CD14-positive monocyte (primary cell): ENCODE data around the gene SMPD3. TPM values are rescaled to one million over a fixed set of nuclear protein-coding genes. Genes with fewer than 3 reads are reported as not detected.

Experiments used
- DNase-seq, 3 donors: peaks; one replicate each; pipeline ENCODE4 v3.0.0-alpha.2; 2011 to 2022
- H2AFZ ChIP-seq: 2 replicates; pipeline ENCODE4 v1.6.0; 2012; ENCODE audit warnings: mild to moderate bottlenecking, low read depth, low read length, inconsistent platforms; ENCODE audit not compliant: insufficient read depth, poor library complexity, severe bottlenecking
- H3K27ac ChIP-seq, 2 donors: 1 replicate in 1 of 2; 2 replicates in 1 of 2; pipeline ENCODE4 v1.5.1; 2012 to 2013; ENCODE audit warnings: low read length in 2 of 2, control low read depth in 1 of 2, inconsistent platforms in 1 of 2, low read depth in 1 of 2, mild to moderate bottlenecking in 1 of 2
- H3K27me3 ChIP-seq, 2 donors: one replicate each; pipeline versions ENCODE4 v1.6.0 to v1.6.1; 2011 to 2013; ENCODE audit warnings: low read length in 2 of 2; ENCODE audit not compliant: control insufficient read depth in 2 of 2, insufficient read depth in 2 of 2
- H3K36me3 ChIP-seq, 2 donors: replicated peaks in 1 of 2; 1 replicate in 1 of 2; 2 replicates in 1 of 2; pipeline versions ENCODE4 v1.5.1 to v1.6.1; 2012 to 2013; ENCODE audit warnings: low read length in 2 of 2, control low read depth in 1 of 2, inconsistent platforms in 1 of 2, mild to moderate bottlenecking in 1 of 2; ENCODE audit not compliant: insufficient read depth in 2 of 2, control insufficient read depth in 1 of 2
- H3K4me1 ChIP-seq, 2 donors: 1 replicate in 1 of 2; 2 replicates in 1 of 2; pipeline versions ENCODE4 v1.5.1 to v1.6.1; 2012 to 2013; ENCODE audit warnings: low read length in 2 of 2, control low read depth in 1 of 2, inconsistent platforms in 1 of 2, mild to moderate bottlenecking in 1 of 2, moderate library complexity in 1 of 2; ENCODE audit not compliant: insufficient read depth in 2 of 2, control insufficient read depth in 1 of 2
- H3K4me2 ChIP-seq: replicated peaks from 2 replicates; pipeline ENCODE3; 2012; ENCODE audit warnings: low read length, moderate library complexity, mild to moderate bottlenecking; ENCODE audit not compliant: poor library complexity, severe bottlenecking; ENCODE audit errors: extremely low read depth
- H3K4me3 ChIP-seq, 3 experiments: fragments of 200-600 bp in 1 of 3; sonication (generic) in 1 of 3; replicated peaks in 1 of 3; 1 replicate in 2 of 3; 2 replicates in 1 of 3; pipeline ENCODE4 v1.5.1; 2011 to 2013; ENCODE audit warnings: low read length in 3 of 3, mild to moderate bottlenecking in 3 of 3, control low read depth in 2 of 3, low read depth in 2 of 3, inconsistent platforms in 1 of 3, moderate library complexity in 1 of 3
- H3K79me2 ChIP-seq: 2 replicates; pipeline ENCODE4 v1.6.0; 2012; ENCODE audit warnings: mild to moderate bottlenecking, control low read depth, inconsistent platforms, low read length, moderate library complexity; ENCODE audit not compliant: insufficient read depth
- H3K9ac ChIP-seq: 2 replicates; pipeline ENCODE4 v1.6.0; 2017; ENCODE audit warnings: low read length, mild to moderate bottlenecking; ENCODE audit not compliant: insufficient read depth, poor library complexity, severe bottlenecking
- H3K9me3 ChIP-seq, 2 donors: replicated peaks in 1 of 2; 1 replicate in 1 of 2; 2 replicates in 1 of 2; pipeline versions ENCODE4 v1.5.1 to v1.6.1; 2012 to 2013; ENCODE audit warnings: low read length in 2 of 2, control low read depth in 1 of 2; ENCODE audit not compliant: control insufficient read depth in 1 of 2, insufficient read depth in 1 of 2
- H4K20me1 ChIP-seq: 2 replicates; pipeline ENCODE4 v1.6.0; 2012; ENCODE audit warnings: mild to moderate bottlenecking, low read length, control low read depth, moderate library complexity; ENCODE audit not compliant: insufficient read depth
- H3K27ac Mint-ChIP-seq, 7 donors: one replicate each; pipeline ENCODE4 v1.8.0; 2020; ENCODE audit warnings: mild to moderate bottlenecking in 7 of 7, mixed read lengths in 7 of 7, moderate library complexity in 6 of 7, inconsistent platforms in 2 of 7
- H3K27me3 Mint-ChIP-seq, 3 donors: one replicate each; pipeline ENCODE4 v1.8.0; 2021 to 2022; ENCODE audit warnings: low read depth in 3 of 3, mild to moderate bottlenecking in 3 of 3, mixed read lengths in 3 of 3, moderate library complexity in 3 of 3, inconsistent platforms in 1 of 3
- H3K36me3 Mint-ChIP-seq, 2 donors: one replicate each; pipeline ENCODE4 v1.8.0; 2020; ENCODE audit warnings: mixed read lengths in 2 of 2, inconsistent platforms in 1 of 2, mild to moderate bottlenecking in 1 of 2
- H3K4me1 Mint-ChIP-seq: one replicate; pipeline ENCODE4 v1.8.0; 2020; ENCODE audit warnings: mild to moderate bottlenecking, mixed read lengths
- H3K4me3 Mint-ChIP-seq, 2 donors: one replicate each; pipeline ENCODE4 v1.8.0; 2020; ENCODE audit warnings: mild to moderate bottlenecking in 2 of 2, mixed read lengths in 2 of 2, moderate library complexity in 1 of 2
- H3K9me3 Mint-ChIP-seq, 7 donors: one replicate each; pipeline ENCODE4 v1.8.0; 2020 to 2022; ENCODE audit warnings: mixed read lengths in 7 of 7, mild to moderate bottlenecking in 6 of 7, moderate library complexity in 6 of 7, inconsistent platforms in 2 of 7
- WGBS: methylation state at CpG from one replicate; pipeline ENCODE4 v1.1.5; 2013; ENCODE audit warnings: missing lambda C conversion rate; ENCODE audit not compliant: insufficient coverage; 5-methylcytosine and 5-hydroxymethylcytosine counted together
- intact Hi-C, 2 donors: fragments of 100-400 bp; cut with micrococcal nuclease; formaldehyde crosslinking; loops; one replicate each; pipeline versions ENCODE4 v1.15.0 to v1.15.1; 2023
- polyA plus RNA-seq, 3 donors: library from polyadenylated mRNA; depleted of rRNA in 1 of 3; unstranded in 2 of 3; stranded (reverse) in 1 of 3; fragments of 300-500 nt in 2 of 3; fragments of >200 nt in 1 of 3; fragmentation: Illumina TruSeq in 2 of 3; gene quantifications; 1 replicate in 2 of 3; 2 replicates in 1 of 3; pipeline ENCODE4 v1.2.3, GENCODE V29; 2012 to 2021
- TF ChIP-seq, protein P1 (sequence below): fragments of 200-600 bp; IDR thresholded peaks from one replicate; pipeline ENCODE4 v1.8.0; 2022; ENCODE audit warnings: antibody characterized with exemption, mild to moderate bottlenecking

Gene SMPD3
- polyA plus RNA-seq, 3 donors: 0.40 to 1.1 (median 0.51) TPM

DNA sequence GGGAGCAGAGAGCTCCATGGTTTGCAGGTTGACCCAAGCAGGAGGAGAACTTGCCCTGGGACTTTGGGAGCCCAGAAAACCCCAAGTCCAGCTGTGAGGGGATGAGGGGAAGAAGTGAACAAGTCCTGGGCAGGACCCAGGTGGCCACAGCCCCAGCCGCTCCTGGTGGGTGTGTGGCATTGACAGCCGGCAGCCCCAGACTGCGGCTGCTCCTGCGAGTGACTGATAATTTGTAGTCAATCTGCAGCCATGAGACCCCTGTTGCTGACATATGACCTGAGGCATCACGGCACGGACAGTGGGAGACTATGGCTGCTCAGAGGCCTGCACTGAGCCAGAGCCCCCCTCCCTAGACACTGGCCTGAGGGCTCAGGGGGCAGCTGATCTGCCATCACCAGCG, 71.1 kb downstream of the SMPD3 start:
- H3K4me1 ChIP-seq: no peaks in the 10 kb centered on the region
- Mint-ChIP-seq H3K27me3 (peaks cover 5 to 25% (median 7%) of the 10 kb centered on the region in 3 donors), H3K9me3 (peaks cover 0 to 4% (median 0%) of the 10 kb centered on the region in 7 donors), H3K36me3 (no peaks in the 10 kb centered on the region), H3K4me1 (peaks cover 7% of the 10 kb centered on the region), H3K27ac (no peak overlapping the region), H3K4me3 (no peak overlapping the region)
- H3K4me3 ChIP-seq: no peak overlapping the region
- WGBS: 100% methylated on average over 7 of the region's 7 CpGs
- TF ChIP-seq, protein P1, sequence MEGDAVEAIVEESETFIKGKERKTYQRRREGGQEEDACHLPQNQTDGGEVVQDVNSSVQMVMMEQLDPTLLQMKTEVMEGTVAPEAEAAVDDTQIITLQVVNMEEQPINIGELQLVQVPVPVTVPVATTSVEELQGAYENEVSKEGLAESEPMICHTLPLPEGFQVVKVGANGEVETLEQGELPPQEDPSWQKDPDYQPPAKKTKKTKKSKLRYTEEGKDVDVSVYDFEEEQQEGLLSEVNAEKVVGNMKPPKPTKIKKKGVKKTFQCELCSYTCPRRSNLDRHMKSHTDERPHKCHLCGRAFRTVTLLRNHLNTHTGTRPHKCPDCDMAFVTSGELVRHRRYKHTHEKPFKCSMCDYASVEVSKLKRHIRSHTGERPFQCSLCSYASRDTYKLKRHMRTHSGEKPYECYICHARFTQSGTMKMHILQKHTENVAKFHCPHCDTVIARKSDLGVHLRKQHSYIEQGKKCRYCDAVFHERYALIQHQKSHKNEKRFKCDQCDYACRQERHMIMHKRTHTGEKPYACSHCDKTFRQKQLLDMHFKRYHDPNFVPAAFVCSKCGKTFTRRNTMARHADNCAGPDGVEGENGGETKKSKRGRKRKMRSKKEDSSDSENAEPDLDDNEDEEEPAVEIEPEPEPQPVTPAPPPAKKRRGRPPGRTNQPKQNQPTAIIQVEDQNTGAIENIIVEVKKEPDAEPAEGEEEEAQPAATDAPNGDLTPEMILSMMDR: no peak
- H3K36me3 ChIP-seq: no peaks in the 10 kb centered on the region
- H3K27ac ChIP-seq: no peak overlapping the region
- intact Hi-C loops: no loop called here
- no peak overlapping the region for H2AFZ ChIP-seq
- H3K79me2 ChIP-seq: no peaks in the 10 kb centered on the region
- no peak for DNase-seq
- H3K4me2 ChIP-seq: no peak overlapping the region
- H3K9me3 ChIP-seq: no peaks in the 10 kb centered on the region
- H4K20me1 ChIP-seq: no peaks in the 10 kb centered on the region
- H3K27me3 ChIP-seq: peaks cover 0 to 2% of the 10 kb centered on the region in 2 donors
- no peak overlapping the region for H3K9ac ChIP-seq

- H3K27ac Mint-ChIP-seq: no peak overlapping the region
- no peaks in the 10 kb centered on the region for H3K36me3 Mint-ChIP-seq
- intact Hi-C loops: no loop called here
- peaks cover 7 to 25% (median 8%) of the 10 kb centered on the region in 3 donors for H3K27me3 Mint-ChIP-seq
- Histone ChIP-seq H4K20me1 (no peaks in the 10 kb centered on the region), H3K36me3 (no peaks in the 10 kb centered on the region), H2AFZ (no peak overlapping the region), H3K9ac (no peak overlapping the region), H3K4me2 (no peak overlapping the region), H3K27ac (no peak overlapping the region), H3K4me3 (no peak overlapping the region), H3K4me1 (no peaks in the 10 kb centered on the region), H3K9me3 (no peaks in the 10 kb centered on the region), H3K79me2 (no peaks in the 10 kb centered on the region), H3K27me3 (peaks cover 0 to 2% of the 10 kb centered on the region in 2 donors)
- WGBS: 87% methylated on average over 5 of the region's 6 CpGs
- H3K4me1 Mint-ChIP-seq: peaks cover 7% of the 10 kb centered on the region
- peaks cover 0 to 4% (median 0%) of the 10 kb centered on the region in 7 donors for H3K9me3 Mint-ChIP-seq
- no peak for DNase-seq
- TF ChIP-seq, protein P1: no peak
- H3K4me3 Mint-ChIP-seq: no peak overlapping the region
Observed at GRCh38 chr16:68376590-68376989, 71.7 kb downstream of the SMPD3 start.
